Osteoblast (primary cell): ENCODE measurements around the gene PHF14. TPM values are rescaled to one million over a fixed set of nuclear protein-coding genes. Genes with fewer than 3 reads are reported as not detected.

ENCODE experiments used
- DNase-seq: peaks from one replicate; pipeline ENCODE4 v3.0.0; 2011; ENCODE audit warnings: low spot score, mixed read lengths; ENCODE audit not compliant: insufficient read length; ENCODE audit errors: missing footprints
- H2AFZ ChIP-seq: 2 replicates; pipeline ENCODE4 v1.6.0; 2011; ENCODE audit warnings: mild to moderate bottlenecking, low read length
- H3K27ac ChIP-seq: 2 replicates; pipeline ENCODE4 v1.5.1; 2011; ENCODE audit warnings: mild to moderate bottlenecking, low read depth, low read length, moderate library complexity
- H3K27me3 ChIP-seq: 2 replicates; pipeline ENCODE4 v1.6.0; 2012; ENCODE audit warnings: mild to moderate bottlenecking, control low read depth, inconsistent platforms, low read length, moderate library complexity; ENCODE audit not compliant: insufficient read depth
- H3K36me3 ChIP-seq: 2 replicates; pipeline ENCODE4 v1.5.1; 2011; ENCODE audit warnings: mild to moderate bottlenecking, low read length, control low read depth, moderate library complexity; ENCODE audit not compliant: insufficient read depth
- H3K4me1 ChIP-seq: 2 replicates; pipeline ENCODE4 v1.5.1; 2011; ENCODE audit warnings: mild to moderate bottlenecking, low read length, control low read depth, moderate library complexity; ENCODE audit not compliant: insufficient read depth
- H3K4me2 ChIP-seq: 2 replicates; pipeline ENCODE4 v1.6.0; 2011; ENCODE audit warnings: mild to moderate bottlenecking, low read length; ENCODE audit not compliant: insufficient read depth
- H3K4me3 ChIP-seq: fragments of 200-600 bp; sonication (generic); 3 replicates; pipeline ENCODE4 v1.5.1; 2012; ENCODE audit warnings: mild to moderate bottlenecking, low read length, inconsistent platforms; ENCODE audit not compliant: insufficient read depth
- H3K79me2 ChIP-seq: 2 replicates; pipeline ENCODE4 v1.6.0; 2012; ENCODE audit warnings: mild to moderate bottlenecking, low read length, control low read depth, inconsistent platforms; ENCODE audit not compliant: insufficient read depth
- H3K9me3 ChIP-seq: 2 replicates; pipeline ENCODE4 v1.5.1; 2011; ENCODE audit warnings: low read depth, low read length, control low read depth
- H4K20me1 ChIP-seq: 2 replicates; pipeline ENCODE4 v1.6.0; 2012; ENCODE audit warnings: mild to moderate bottlenecking, low read length, control low read depth; ENCODE audit not compliant: insufficient read depth
- CTCF ChIP-seq: IDR thresholded peaks from 2 replicates; pipeline ENCODE4 v1.5.1; 2011; ENCODE audit warnings: mild to moderate bottlenecking, low read depth, low read length, moderate library complexity; ENCODE audit errors: extremely low read depth
- total RNA-seq: library from RNA; depleted of rRNA; stranded (reverse); fragments of >200 nt; gene quantifications from 2 replicates; pipeline ENCODE4 v1.2.3, GENCODE V29; 2012

Gene PHF14
- total RNA-seq, 1 donor: 36.9 TPM

GRCh38 chr7:10931161-10931560 is 42.5 kb upstream of the PHF14 start:
- Histone ChIP-seq H3K27me3 (no peaks in the 10 kb centered on the region), H3K4me3 (no peak overlapping the region), H3K79me2 (peaks cover 10% of the 10 kb centered on the region), H3K4me1 (peaks cover 9% of the 10 kb centered on the region), H3K27ac (no peak overlapping the region), H3K9me3 (no peaks in the 10 kb centered on the region), H4K20me1 (no peaks in the 10 kb centered on the region), H2AFZ (no peak overlapping the region), H3K36me3 (peaks cover 18% of the 10 kb centered on the region), H3K4me2 (no peak overlapping the region)
- DNase-seq: no peak
- TF ChIP-seq CTCF: no peak

GRCh38 chr7:10934292-10934691 is 39.4 kb upstream of the PHF14 start:
- DNase-seq: peak; percentile 43
- peaks cover 19% of the 10 kb centered on the region for H3K4me1 ChIP-seq
- no peak for TF ChIP-seq CTCF
- H3K27me3 ChIP-seq: no peaks in the 10 kb centered on the region
- H3K4me3 ChIP-seq: no peak overlapping the region
- H3K36me3 ChIP-seq: peaks cover 32% of the 10 kb centered on the region
- H3K4me2 ChIP-seq: no peak overlapping the region
- no peak overlapping the region for H2AFZ ChIP-seq
- no peak overlapping the region for H3K27ac ChIP-seq
- peaks cover 9% of the 10 kb centered on the region for H4K20me1 ChIP-seq
- peaks cover 41% of the 10 kb centered on the region for H3K79me2 ChIP-seq
- no peaks in the 10 kb centered on the region for H3K9me3 ChIP-seq

GRCh38 chr7:10939237-10939910 is 34.3 kb upstream of the PHF14 start:
- peak overlapping the region; percentile 94 for H3K4me3 ChIP-seq
- DNase-seq: peak; percentile 54
- no peaks in the 10 kb centered on the region for H3K27me3 ChIP-seq

More at GRCh38 chr7:10939237-10939910, 34.3 kb upstream of the PHF14 start:
- Histone ChIP-seq H3K4me1 (peaks cover 22% of the 10 kb centered on the region), H3K4me2 (peak overlapping the region; percentile 97), H3K79me2 (peaks cover 47% of the 10 kb centered on the region), H2AFZ (peak overlapping the region; percentile 99), H3K9me3 (no peaks in the 10 kb centered on the region), H3K36me3 (peaks cover 14% of the 10 kb centered on the region), H4K20me1 (peaks cover 9% of the 10 kb centered on the region), H3K27ac (peak overlapping the region; percentile 99)
- no peak for TF ChIP-seq CTCF
